Measurements from ENCODE around the gene SLC24A4. TPM values are rescaled to one million over a fixed set of nuclear protein-coding genes. Genes with fewer than 3 reads are reported as not detected.

The SLC24A4 gene
- total RNA-seq, 1 donor from 2014 or later, result not detected

DNA sequence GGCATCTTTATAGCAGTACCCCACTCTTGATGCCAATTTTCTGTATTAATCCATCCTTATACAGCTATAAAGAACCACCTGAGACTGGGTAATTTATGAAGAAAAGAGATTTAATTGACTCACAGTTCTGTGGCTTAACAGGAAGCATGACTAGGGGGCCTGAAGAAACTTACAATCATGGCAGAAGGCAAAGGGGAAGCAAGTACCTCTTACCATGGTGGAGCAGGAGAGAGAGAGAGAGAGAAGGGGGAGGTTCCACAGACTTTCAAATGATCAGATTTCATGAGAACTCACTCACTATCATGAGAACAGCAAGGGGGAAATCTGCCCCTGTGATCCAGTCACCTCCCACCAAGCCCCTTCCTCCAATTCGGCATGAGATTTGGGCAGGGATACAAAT lies 84.4 kb downstream of the SLC24A4 start:
- Histone ChIP-seq H3K36me3 (ENCODE audit: control insufficient read depth, insufficient read depth, low read length) (no peaks in the 10 kb centered on the region), H3K4me3 (ENCODE audit: low read depth, low read length) (no peak overlapping the region), H3K27me3 (ENCODE audit: control insufficient read depth, insufficient read depth, low read length) (no peaks in the 10 kb centered on the region)
- TF ChIP-seq, protein P1, sequence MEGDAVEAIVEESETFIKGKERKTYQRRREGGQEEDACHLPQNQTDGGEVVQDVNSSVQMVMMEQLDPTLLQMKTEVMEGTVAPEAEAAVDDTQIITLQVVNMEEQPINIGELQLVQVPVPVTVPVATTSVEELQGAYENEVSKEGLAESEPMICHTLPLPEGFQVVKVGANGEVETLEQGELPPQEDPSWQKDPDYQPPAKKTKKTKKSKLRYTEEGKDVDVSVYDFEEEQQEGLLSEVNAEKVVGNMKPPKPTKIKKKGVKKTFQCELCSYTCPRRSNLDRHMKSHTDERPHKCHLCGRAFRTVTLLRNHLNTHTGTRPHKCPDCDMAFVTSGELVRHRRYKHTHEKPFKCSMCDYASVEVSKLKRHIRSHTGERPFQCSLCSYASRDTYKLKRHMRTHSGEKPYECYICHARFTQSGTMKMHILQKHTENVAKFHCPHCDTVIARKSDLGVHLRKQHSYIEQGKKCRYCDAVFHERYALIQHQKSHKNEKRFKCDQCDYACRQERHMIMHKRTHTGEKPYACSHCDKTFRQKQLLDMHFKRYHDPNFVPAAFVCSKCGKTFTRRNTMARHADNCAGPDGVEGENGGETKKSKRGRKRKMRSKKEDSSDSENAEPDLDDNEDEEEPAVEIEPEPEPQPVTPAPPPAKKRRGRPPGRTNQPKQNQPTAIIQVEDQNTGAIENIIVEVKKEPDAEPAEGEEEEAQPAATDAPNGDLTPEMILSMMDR (IDR thresholded peaks at IDR 0.05; ENCODE audit: insufficient read depth, low read length, poor library complexity, severe bottlenecking), result no peak
- no peak for DNase-seq (ENCODE audit: low read depth)

DNA sequence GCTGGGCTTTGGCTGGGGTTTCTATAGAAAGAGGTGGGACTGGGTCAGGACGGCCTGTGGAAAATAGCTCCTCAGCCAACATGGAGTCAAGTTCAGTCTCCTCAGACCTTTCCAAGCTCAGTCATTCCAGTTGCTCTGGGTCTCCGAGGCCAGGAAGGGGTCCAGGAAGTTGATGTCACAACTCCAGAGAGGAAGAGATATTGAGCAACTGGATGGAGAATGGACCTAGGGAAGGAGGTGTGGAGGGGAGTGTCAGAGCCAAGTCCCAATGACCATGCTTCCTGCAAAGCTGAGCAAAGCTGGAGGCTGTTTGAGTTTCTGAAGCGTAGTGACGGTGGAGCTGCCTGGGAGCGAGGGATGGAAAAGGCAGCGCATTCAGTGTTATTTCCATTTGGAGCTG lies 86.1 kb downstream of the SLC24A4 start:
- H3K36me3 ChIP-seq (ENCODE audit: control insufficient read depth, insufficient read depth, low read length), result no peaks in the 10 kb centered on the region
- TF ChIP-seq, protein P1 (IDR thresholded peaks at IDR 0.05; ENCODE audit: insufficient read depth, low read length, poor library complexity, severe bottlenecking), result no peak
- no peak for DNase-seq (ENCODE audit: low read depth)
- H3K4me3 ChIP-seq (ENCODE audit: low read depth, low read length), result no peak overlapping the region
- no peaks in the 10 kb centered on the region for H3K27me3 ChIP-seq (ENCODE audit: control insufficient read depth, insufficient read depth, low read length)

- TF ChIP-seq, protein P1 (IDR thresholded peaks at IDR 0.05; ENCODE audit: insufficient read depth, low read length, poor library complexity, severe bottlenecking), result no peak
- DNase-seq (ENCODE audit: low read depth), result no peak
- H3K4me3 ChIP-seq (ENCODE audit: low read depth, low read length), result no peak overlapping the region
Observed at GRCh38 chr14:92411135-92411534, 88.2 kb downstream of the SLC24A4 start.

GRCh38 chr14:92411941-92412340 lies 89.0 kb downstream of the SLC24A4 start:
- TF ChIP-seq, protein P1 (IDR thresholded peaks at IDR 0.05; ENCODE audit: insufficient read depth, low read length, poor library complexity, severe bottlenecking), result no peak
- no peaks in the 10 kb centered on the region for H3K27me3 ChIP-seq (ENCODE audit: control insufficient read depth, insufficient read depth, low read length)
- DNase-seq (ENCODE audit: low read depth), result no peak
- H3K4me3 ChIP-seq (ENCODE audit: low read depth, low read length), result no peak overlapping the region
- no peaks in the 10 kb centered on the region for H3K36me3 ChIP-seq (ENCODE audit: control insufficient read depth, insufficient read depth, low read length)

More at GRCh38 chr14:92411135-92411534, 88.2 kb downstream of the SLC24A4 start:
- Histone ChIP-seq H3K27me3 (ENCODE audit: control insufficient read depth, insufficient read depth, low read length) (no peaks in the 10 kb centered on the region), H3K36me3 (ENCODE audit: control insufficient read depth, insufficient read depth, low read length) (no peaks in the 10 kb centered on the region)

- no peak overlapping the region for H3K4me3 ChIP-seq (ENCODE audit: low read depth, low read length)
- no peaks in the 10 kb centered on the region for H3K36me3 ChIP-seq (ENCODE audit: control insufficient read depth, insufficient read depth, low read length)
- TF ChIP-seq, protein P1 (IDR thresholded peaks at IDR 0.05; ENCODE audit: insufficient read depth, low read length, poor library complexity, severe bottlenecking), result no peak
- H3K27me3 ChIP-seq (ENCODE audit: control insufficient read depth, insufficient read depth, low read length), result no peaks in the 10 kb centered on the region
- DNase-seq (ENCODE audit: low read depth), result no peak
Observed at GRCh38 chr14:92412912-92413311, 89.9 kb downstream of the SLC24A4 start.

GRCh38 chr14:92413379-92413778 lies 90.4 kb downstream of the SLC24A4 start:
- H3K27me3 ChIP-seq (ENCODE audit: control insufficient read depth, insufficient read depth, low read length), result no peaks in the 10 kb centered on the region
- DNase-seq (ENCODE audit: low read depth), result no peak
- TF ChIP-seq, protein P1 (IDR thresholded peaks at IDR 0.05; ENCODE audit: insufficient read depth, low read length, poor library complexity, severe bottlenecking), result no peak
- no peak overlapping the region for H3K4me3 ChIP-seq (ENCODE audit: low read depth, low read length)
- H3K36me3 ChIP-seq (ENCODE audit: control insufficient read depth, insufficient read depth, low read length), result no peaks in the 10 kb centered on the region

All from kidney epithelial cell (primary cell).